Heart left ventricle (tissue), 16 donors: Measurements from ENCODE around the gene HS1BP3. TPM values are rescaled to one million over a fixed set of nuclear protein-coding genes. Genes with fewer than 3 reads are reported as not detected.
A peak's percentile ranks its signal among the peaks of the same experiment; 100 is the strongest.

Experiments
- ATAC-seq, 4 donors: fragments of 200-7000 bp; cut with Tn5 transposase; one replicate each; pipeline ENCODE4 v1.9.1; 2020 to 2022; ENCODE audit warnings: moderate library complexity in 4 of 4, mild to moderate bottlenecking in 3 of 4, moderate number of reproducible peaks in 1 of 4
- DNase-seq, 5 donors: peaks; one replicate each; pipeline ENCODE4 v3.0.0-alpha.2; 2020
- H3K27ac ChIP-seq, 12 donors: fragments of 200-600 bp; sonication (generic) in 4 of 12; one replicate each; pipeline versions ENCODE4 v1.5.0 to v1.8.0; 2016 to 2022; ENCODE audit warnings: mild to moderate bottlenecking in 2 of 12
- H3K27me3 ChIP-seq, 9 donors: fragments of 200-600 bp; sonication (generic) in 2 of 9; one replicate each; pipeline versions ENCODE4 v1.5.1 to v1.8.0; 2016 to 2022; ENCODE audit warnings: mild to moderate bottlenecking in 3 of 9
- H3K36me3 ChIP-seq, 9 donors: fragments of 200-600 bp; sonication (generic) in 2 of 9; one replicate each; pipeline versions ENCODE4 v1.5.0 to v1.8.0; 2018 to 2022; ENCODE audit warnings: mild to moderate bottlenecking in 2 of 9
- H3K4me1 ChIP-seq, 12 donors: fragments of 200-600 bp; sonication (generic) in 4 of 12; one replicate each; pipeline versions ENCODE4 v1.5.0 to v1.8.0; 2016 to 2022; ENCODE audit warnings: mild to moderate bottlenecking in 3 of 12
- H3K4me3 ChIP-seq, 12 donors: fragments of 200-600 bp; sonication (generic) in 4 of 12; one replicate each; pipeline versions ENCODE4 v1.5.0 to v1.8.0; 2017 to 2022; ENCODE audit warnings: mild to moderate bottlenecking in 9 of 12, moderate library complexity in 4 of 12
- H3K9me3 ChIP-seq, 12 donors: fragments of 200-600 bp; sonication (generic) in 4 of 12; one replicate each; pipeline versions ENCODE4 v1.5.0 to v1.8.0; 2016 to 2022; ENCODE audit warnings: mild to moderate bottlenecking in 1 of 12
- POLR2A ChIP-seq, 2 donors: fragments of 450-650 bp; IDR thresholded peaks; one replicate each; pipeline ENCODE4 v1.6.1; 2017; ENCODE audit warnings: antibody characterized with exemption in 2 of 2, mild to moderate bottlenecking in 2 of 2, moderate library complexity in 2 of 2
- WGBS, 4 donors: extraction: QIAGEN DNeasy Blood & Tissue Kit in 2 of 4; methylation state at CpG; one replicate each; pipeline versions ENCODE4 v1.1.5 to v1.1.7; 2013 to 2018; 5-methylcytosine and 5-hydroxymethylcytosine counted together
- intact Hi-C, 10 donors: fragments of 100-400 bp; cut with DNase I; formaldehyde crosslinking; loops; one replicate each; pipeline versions ENCODE4 v1.11.1 to v1.14.2; 2022
- polyA plus RNA-seq, 2 donors: library from polyadenylated mRNA; stranded (reverse); fragments of 200-250 nt; gene quantifications; one replicate each; pipeline ENCODE4 v1.2.3, GENCODE V29; 2013
- total RNA-seq, 9 donors: library from RNA; depleted of rRNA in 2 of 9; stranded (reverse); fragments of >200 nt in 2 of 9; fragmentation: NEBNext Ultra II Directional in 3 of 9; extraction: Animal tissue kit (Norgen Biotek cat#: 25700) in 3 of 9; gene quantifications; one replicate each; pipeline versions ENCODE4 v1.1.0 to v1.2.4, GENCODE V29; 2016 to 2023
- TF ChIP-seq, protein P1 (sequence below), 12 donors: fragments of 200-600 bp; sonication (generic) in 4 of 12; IDR thresholded peaks; one replicate each; pipeline versions ENCODE4 v1.5.0 to v1.8.0; 2018 to 2022; ENCODE audit warnings: antibody characterized with exemption in 12 of 12, mild to moderate bottlenecking in 5 of 12
- donor health status: ischemic (EF 13 %, LVEDD 7.1; RV severe dilation, severe dysfunction).
- donor health status: healthy with polysubstance abuse.
- donor health status: DM: no; HTN: yes; CAD: no.
- donor health status: DM: no; HTN: no; CAD: no.
- donor health status: ischemic (EF 25% LVEDD 6.9; RV normal size, moderate dysfunction).
- donor health status: ischemic (EF 25% LVEDD 5.7; RV mildly dilated, moderate dysfunction).
- donor health status: healthy.
- donor health status: DM: yes; HTN: yes; CAD: no.
- donor health status: ischemic (EF 35%, LVEDD 5.7; RV mildly dilated, moderate dysfunction).
- donor health status: nonischemic (EF 11% LVEDD 7.7; RV severe dilation, severe dysfunction).
- donor health status: DM: yes; HTN: yes; CAD: no.
- donor health status: PGD.
- donor health status: ischemic (EF 29% LVEDD 5.4; RV normal size, mild dysfunction).
- donor health status: nonischemic (EF 23%, LVEDD 6.1; RV moderate dilation, normal function).

Gene HS1BP3
- total and polyA plus RNA-seq, 11 donors, result 12.7 to 23.7 (median 21.0) TPM

- intact Hi-C loops, result loop anchor here in 9 of 10 donors (5.0 to 10.0 kb wide), 7 partner anchors 90 to 453 kb away; partner anchors contain the start of genes LDAH (in 2 of the 9) and APOB (in 1 of the 9)
- Histone ChIP-seq H3K27ac (no peak overlapping the region), H3K4me1 (peaks cover 0 to 27% (median 15%) of the 10 kb centered on the region in 12 donors), H3K4me3 (peak overlapping the region in 2 of 12 donors; percentile 63 to 65), H3K36me3 (no peaks in the 10 kb centered on the region), H3K9me3 (no peaks in the 10 kb centered on the region), H3K27me3 (peaks cover 27 to 96% (median 68%) of the 10 kb centered on the region in 9 donors)
- ATAC-seq (no peak), DNase-seq (no peak)
- 26 to 32% (median 27%) methylated on average over 16 to 17 of the region's 17 CpGs for WGBS, 4 donors
- TF ChIP-seq POLR2A (IDR thresholded peaks at IDR 0.05), result no peak
- TF ChIP-seq, protein P1, sequence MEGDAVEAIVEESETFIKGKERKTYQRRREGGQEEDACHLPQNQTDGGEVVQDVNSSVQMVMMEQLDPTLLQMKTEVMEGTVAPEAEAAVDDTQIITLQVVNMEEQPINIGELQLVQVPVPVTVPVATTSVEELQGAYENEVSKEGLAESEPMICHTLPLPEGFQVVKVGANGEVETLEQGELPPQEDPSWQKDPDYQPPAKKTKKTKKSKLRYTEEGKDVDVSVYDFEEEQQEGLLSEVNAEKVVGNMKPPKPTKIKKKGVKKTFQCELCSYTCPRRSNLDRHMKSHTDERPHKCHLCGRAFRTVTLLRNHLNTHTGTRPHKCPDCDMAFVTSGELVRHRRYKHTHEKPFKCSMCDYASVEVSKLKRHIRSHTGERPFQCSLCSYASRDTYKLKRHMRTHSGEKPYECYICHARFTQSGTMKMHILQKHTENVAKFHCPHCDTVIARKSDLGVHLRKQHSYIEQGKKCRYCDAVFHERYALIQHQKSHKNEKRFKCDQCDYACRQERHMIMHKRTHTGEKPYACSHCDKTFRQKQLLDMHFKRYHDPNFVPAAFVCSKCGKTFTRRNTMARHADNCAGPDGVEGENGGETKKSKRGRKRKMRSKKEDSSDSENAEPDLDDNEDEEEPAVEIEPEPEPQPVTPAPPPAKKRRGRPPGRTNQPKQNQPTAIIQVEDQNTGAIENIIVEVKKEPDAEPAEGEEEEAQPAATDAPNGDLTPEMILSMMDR (IDR thresholded peaks at IDR 0.05), result no peak
These were observed 13.7 kb upstream of the HS1BP3 start for GRCh38 chr2:20664431-20665242.

GRCh38 chr2:20664071-20664390 lies 13.1 kb upstream of the HS1BP3 start:
- H3K27ac ChIP-seq, result no peak overlapping the region
- H3K27me3 ChIP-seq, result peaks cover 27 to 95% (median 63%) of the 10 kb centered on the region in 9 donors
- no peaks in the 10 kb centered on the region for H3K36me3 ChIP-seq
- H3K4me3 ChIP-seq, result no peak overlapping the region
- H3K9me3 ChIP-seq, result no peaks in the 10 kb centered on the region
- TF ChIP-seq POLR2A (IDR thresholded peaks at IDR 0.05), result no peak
- TF ChIP-seq, protein P1 (IDR thresholded peaks at IDR 0.05), result no peak
- ATAC-seq, result no peak
- 32 to 69% (median 43%) methylated on average over 2 of the region's 2 CpGs for WGBS, 4 donors
- intact Hi-C loops, result loop anchor here in 8 of 10 donors (5.0 to 10.0 kb wide), 7 partner anchors 91 to 453 kb away; partner anchors contain the start of genes LDAH (in 2 of the 8) and APOB (in 1 of the 8)
- H3K4me1 ChIP-seq, result peaks cover 0 to 27% (median 15%) of the 10 kb centered on the region in 12 donors
- no peak for DNase-seq

GRCh38 chr2:20663196-20664070 lies 12.5 kb upstream of the HS1BP3 start:
- H3K4me3 ChIP-seq, result no peak overlapping the region
- TF ChIP-seq POLR2A (IDR thresholded peaks at IDR 0.05), result no peak
- H3K36me3 ChIP-seq, result no peaks in the 10 kb centered on the region
- 29 to 37% (median 33%) methylated on average over 3 to 7 of the region's 7 CpGs for WGBS, 4 donors
- peaks cover 27 to 94% (median 58%) of the 10 kb centered on the region in 9 donors for H3K27me3 ChIP-seq
- peaks cover 0 to 27% (median 15%) of the 10 kb centered on the region in 12 donors for H3K4me1 ChIP-seq
- no peak overlapping the region for H3K27ac ChIP-seq
- no peak for DNase-seq
- intact Hi-C loops, result loop anchor here in 9 of 10 donors (2.0 to 10.0 kb wide), 8 partner anchors 91 to 454 kb away; partner anchors contain the start of genes LDAH (in 2 of the 9) and APOB (in 1 of the 9)
- H3K9me3 ChIP-seq, result no peaks in the 10 kb centered on the region
- no peak for ATAC-seq

DNA sequence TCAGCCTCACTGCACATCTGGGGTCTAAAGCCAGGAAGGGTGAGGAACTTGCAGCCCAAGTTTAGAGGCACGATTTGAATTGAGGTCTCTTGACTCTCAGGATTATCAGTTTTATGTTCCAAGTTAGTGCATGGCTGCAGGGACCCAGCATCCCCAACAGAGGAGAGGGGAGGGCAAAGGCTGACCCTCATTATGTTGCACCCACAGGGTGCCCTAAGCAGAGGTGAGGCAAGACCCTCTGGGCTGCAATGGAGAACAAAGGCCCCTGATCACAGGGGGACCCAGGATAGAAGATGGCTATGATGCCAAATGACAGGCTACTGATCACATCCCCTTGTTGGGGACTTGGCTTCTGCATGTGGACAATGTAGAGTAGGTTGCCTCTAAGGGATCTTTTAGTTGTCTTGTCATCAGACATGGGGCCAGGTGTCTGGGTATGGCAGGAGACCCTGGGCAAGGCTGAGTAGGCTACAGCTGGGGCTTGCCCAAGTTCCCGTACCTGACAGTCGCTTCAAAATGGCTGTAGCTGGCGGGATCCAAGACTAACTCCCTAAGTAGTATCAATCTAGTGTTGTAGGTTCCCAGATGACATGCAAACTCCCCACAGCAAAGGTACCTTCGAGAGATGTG lies 11.5 kb upstream of the HS1BP3 start:
- H3K27ac ChIP-seq, result no peak overlapping the region
- ATAC-seq (no peak), DNase-seq (no peak)
- H3K27me3 ChIP-seq, result peaks cover 22 to 89% (median 55%) of the 10 kb centered on the region in 9 donors
- TF ChIP-seq, protein P1 (IDR thresholded peaks at IDR 0.05), result no peak
- TF ChIP-seq POLR2A (IDR thresholded peaks at IDR 0.05), result no peak
- intact Hi-C loops, result loop anchor here in 9 of 10 donors (2.0 to 10.0 kb wide), 8 partner anchors 92 to 455 kb away; partner anchors contain the start of genes LDAH (in 2 of the 9) and APOB (in 1 of the 9)
- H3K9me3 ChIP-seq, result no peaks in the 10 kb centered on the region
- no peak overlapping the region for H3K4me3 ChIP-seq
- no peaks in the 10 kb centered on the region for H3K36me3 ChIP-seq
- WGBS, 4 donors, result 63 to 70% (median 69%) methylated on average over 5 of the region's 5 CpGs
- H3K4me1 ChIP-seq, result peaks cover 0 to 22% (median 13%) of the 10 kb centered on the region in 12 donors
